AG04450 (cell line): ENCODE data around the gene IDH1. TPM values are rescaled to one million over a fixed set of nuclear protein-coding genes. Genes with fewer than 3 reads are reported as not detected.
"Not testable (repeated sequence)": the region's sequence is repeated elsewhere in the genome, so short reads cannot be mapped to it uniquely, and the experiment has no call there.

ENCODE experiments used
- CTCF ChIA-PET: fragments of 300-600, 350-600 bp; formaldehyde crosslinking; extraction: SDS; loops from one replicate; lab custom pipeline; 2022; ENCODE audit warnings: antibody characterized with exemption, inconsistent platforms; lab: Charles Lee
- POLR2A ChIA-PET: fragments of 350-600 bp; formaldehyde crosslinking; extraction: SDS; loops from one replicate; lab custom pipeline; 2021; ENCODE audit warnings: antibody characterized with exemption, inconsistent platforms; lab: Yijun Ruan, JAX
- DNase-seq: peaks from one replicate; pipeline ENCODE4 v3.0.0-alpha.2; 2011; ENCODE audit warnings: low read depth, low spot score
- H3K27ac ChIP-seq: one replicate; pipeline ENCODE4 v1.5.1; 2012; ENCODE audit warnings: low read depth, low read length, control low read depth
- H3K27me3 ChIP-seq: one replicate; pipeline ENCODE4 v1.6.0; 2012; ENCODE audit warnings: low read length; ENCODE audit not compliant: control insufficient read depth, insufficient read depth
- H3K4me3 ChIP-seq: 2 replicates; pipeline ENCODE4 v1.5.1; 2011; ENCODE audit warnings: mild to moderate bottlenecking, low read depth, low read length, control low read depth
- H3K9me3 ChIP-seq: 2 replicates; pipeline ENCODE4 v1.5.1; 2012; ENCODE audit warnings: low read length; ENCODE audit not compliant: control insufficient read depth, insufficient read depth
- CTCF ChIP-seq: IDR thresholded peaks from 2 replicates; pipeline ENCODE4 v1.5.1; 2011; ENCODE audit warnings: low read depth, low read length, control low read depth, inconsistent platforms
- polyA plus RNA-seq: library from polyadenylated mRNA; depleted of rRNA; stranded (reverse); fragments of >200 nt; gene quantifications from 2 replicates; pipeline ENCODE4 v1.2.3, GENCODE V29; 2011

The IDH1 gene
- polyA plus RNA-seq, 1 experiment, result 148 TPM

- DNase-seq, result no peak
- H3K9me3 ChIP-seq, result no peaks in the 10 kb centered on the region
- H3K27ac ChIP-seq, result no peak overlapping the region
- no peaks in the 10 kb centered on the region for H3K27me3 ChIP-seq
- ChIA-PET POLR2A (no interaction called here), CTCF (interaction anchor here (0.6 to 1.1 kb wide), 2 partner anchors 59 to 595 kb away, joined by 3 to 4 read pairs; no protein-coding TSS in a partner anchor)
- no peak for TF ChIP-seq CTCF
- no peak overlapping the region for H3K4me3 ChIP-seq
These were observed 20.1 kb downstream of the IDH1 start for GRCh38 chr2:208234786-208235185.

- ChIA-PET POLR2A (no interaction called here), CTCF (no interaction called here)
- H3K27me3 ChIP-seq, result no peaks in the 10 kb centered on the region
- no peak overlapping the region for H3K27ac ChIP-seq
- peaks cover 8% of the 10 kb centered on the region; the same call in 1 of the 2 replicates for H3K9me3 ChIP-seq
- TF ChIP-seq CTCF, result no peak
- H3K4me3 ChIP-seq, result no peak overlapping the region
- DNase-seq, result no peak
These were observed 26.4 kb downstream of the IDH1 start for GRCh38 chr2:208228476-208228875.

GRCh38 chr2:208227581-208228232 lies 27.2 kb downstream of the IDH1 start:
- POLR2A ChIA-PET, result no interaction called here
- H3K27me3 ChIP-seq, result no peaks in the 10 kb centered on the region
- no peak for DNase-seq
- H3K9me3 ChIP-seq, result peaks cover 8% of the 10 kb centered on the region; the same call in 1 of the 2 replicates
- TF ChIP-seq CTCF, result no peak
- H3K4me3 ChIP-seq, result no peak overlapping the region
- CTCF ChIA-PET, result interaction anchor here (0.8 to 1.6 kb wide), 2 partner anchors 27 to 53 kb away, joined by 4 to 8 read pairs; partner anchors contain the start of gene IDH1
- H3K27ac ChIP-seq, result no peak overlapping the region

GRCh38 chr2:208224802-208225201 lies 30.1 kb downstream of the IDH1 start:
- ChIA-PET POLR2A (no interaction called here), CTCF (interaction anchor here (0.7 to 1.1 kb wide), 3 partner anchors 17 to 49 kb away, joined by 3 to 4 read pairs (median 4); partner anchors contain the start of gene PIKFYVE)
- no peak for TF ChIP-seq CTCF
- no peak overlapping the region for H3K27ac ChIP-seq
- DNase-seq, result no peak
- H3K4me3 ChIP-seq, result no peak overlapping the region
- no peaks in the 10 kb centered on the region for H3K27me3 ChIP-seq
- peaks cover 8% of the 10 kb centered on the region; the same call in 1 of the 2 replicates for H3K9me3 ChIP-seq

GRCh38 chr2:208222351-208222750 lies 32.5 kb downstream of the IDH1 start:
- ChIA-PET POLR2A (no interaction called here), CTCF (interaction anchor here (0.7 kb wide), 1 partner anchor 99 kb away, joined by 3 read pairs; no protein-coding TSS in a partner anchor)
- H3K27ac ChIP-seq, result no peak overlapping the region
- H3K9me3 ChIP-seq, result no peaks in the 10 kb centered on the region; the same call in 1 of the 2 replicates
- TF ChIP-seq CTCF, result no peak
- H3K27me3 ChIP-seq, result no peaks in the 10 kb centered on the region
- no peak for DNase-seq
- H3K4me3 ChIP-seq, result no peak overlapping the region

- CTCF ChIA-PET, result interaction anchor here (0.7 kb wide), 1 partner anchor 99 kb away, joined by 3 read pairs; no protein-coding TSS in a partner anchor
- DNase-seq, H3K27ac ChIP-seq, POLR2A ChIA-PET, H3K27me3 ChIP-seq, H3K9me3 ChIP-seq, H3K4me3 ChIP-seq: not testable (repeated sequence)
These were observed 33.0 kb downstream of the IDH1 start for GRCh38 chr2:208221873-208222272.
